T-helper 17 cell (primary cell): Measurements from ENCODE around the gene OR6F1. TPM values are rescaled to one million over a fixed set of nuclear protein-coding genes. Genes with fewer than 3 reads are reported as not detected.
"Not testable (repeated sequence)": the region's sequence is repeated elsewhere in the genome, so short reads cannot be mapped to it uniquely, and the experiment has no call there.

Experiments
- ATAC-seq: fragments of 150-1000 bp; cut with Tn5 transposase; 2 replicates; pipeline ENCODE4 v1.10.0; 2021; ENCODE audit warnings: mild to moderate bottlenecking, moderate library complexity
- DNase-seq, 3 donors: peaks; one replicate each; pipeline versions ENCODE4 v3.0.0 to v3.0.0-alpha.2; 2020 to 2021
- H3K9me3 ChIP-seq: one replicate; pipeline ENCODE4 v1.7.0; 2013; ENCODE audit warnings: low read length, mild to moderate bottlenecking; ENCODE audit not compliant: control insufficient read depth, poor library complexity, severe bottlenecking
- H3K27ac Mint-ChIP-seq: one replicate; pipeline ENCODE4 v1.8.0; 2022; ENCODE audit warnings: mild to moderate bottlenecking, moderate library complexity, mixed read lengths
- H3K27me3 Mint-ChIP-seq: one replicate; pipeline ENCODE4 v1.8.0; 2022; ENCODE audit warnings: mixed read lengths
- H3K36me3 Mint-ChIP-seq: one replicate; pipeline ENCODE4 v1.8.0; 2022; ENCODE audit warnings: low read depth, mixed read lengths
- H3K4me1 Mint-ChIP-seq: one replicate; pipeline ENCODE4 v1.8.0; 2022; ENCODE audit warnings: mild to moderate bottlenecking, mixed read lengths
- H3K4me3 Mint-ChIP-seq: one replicate; pipeline ENCODE4 v1.8.0; 2022; ENCODE audit warnings: mild to moderate bottlenecking, moderate library complexity, mixed read lengths
- total RNA-seq, 4 donors: library from RNA in 2 of 4; stranded (reverse) in 2 of 4; gene quantifications; one replicate each; pipeline ENCODE4 v1.2.3 and lab custom pipeline; 2022 to 2026

Gene OR6F1
- not detected for total RNA-seq
- total RNA-seq (lab: John Stamatoyannopoulos, UW) = 0 reads per million in 2 donors

- no peak within 1 kb of the TSS for H3K27ac Mint-ChIP-seq
- ATAC-seq = no peak
- no peak within 1 kb of the TSS for H3K4me3 Mint-ChIP-seq
- no peaks in the 10 kb centered on the region for H3K36me3 Mint-ChIP-seq
- no peaks in the 10 kb centered on the region for H3K9me3 ChIP-seq
- H3K4me1 Mint-ChIP-seq = no peaks in the 10 kb centered on the region
- no peak for DNase-seq
- peaks cover 5% of the 10 kb centered on the region for H3K27me3 Mint-ChIP-seq
Observed at GRCh38 chr1:247716546-247716945, at the start of gene OR6F1. Gene OR6F1 (minus strand): TSS chr1:247716646. CDS start chr1:247712755, 3,891 bp downstream.

GRCh38 chr1:247760456-247760855, 44.0 kb upstream of the OR6F1 start, which contains the start of gene OR1C1:
Gene OR1C1 (minus strand): TSS chr1:247760556. CDS start chr1:247758406, 2,150 bp downstream.
- ATAC-seq = no peak
- Mint-ChIP-seq H3K27me3 (no peaks in the 10 kb centered on the region), H3K27ac (no peak within 1 kb of the TSS), H3K4me3 (no peak within 1 kb of the TSS), H3K4me1 (no peaks in the 10 kb centered on the region), H3K36me3 (no peaks in the 10 kb centered on the region)
- DNase-seq = no peak
- no peaks in the 10 kb centered on the region for H3K9me3 ChIP-seq

GRCh38 chr1:247754311-247754710, 37.9 kb upstream of the OR6F1 start:
- not testable (repeated sequence) for H3K27me3 Mint-ChIP-seq, H3K36me3 Mint-ChIP-seq, H3K4me3 Mint-ChIP-seq, H3K4me1 Mint-ChIP-seq, H3K27ac Mint-ChIP-seq, DNase-seq, H3K9me3 ChIP-seq, ATAC-seq

DNA sequence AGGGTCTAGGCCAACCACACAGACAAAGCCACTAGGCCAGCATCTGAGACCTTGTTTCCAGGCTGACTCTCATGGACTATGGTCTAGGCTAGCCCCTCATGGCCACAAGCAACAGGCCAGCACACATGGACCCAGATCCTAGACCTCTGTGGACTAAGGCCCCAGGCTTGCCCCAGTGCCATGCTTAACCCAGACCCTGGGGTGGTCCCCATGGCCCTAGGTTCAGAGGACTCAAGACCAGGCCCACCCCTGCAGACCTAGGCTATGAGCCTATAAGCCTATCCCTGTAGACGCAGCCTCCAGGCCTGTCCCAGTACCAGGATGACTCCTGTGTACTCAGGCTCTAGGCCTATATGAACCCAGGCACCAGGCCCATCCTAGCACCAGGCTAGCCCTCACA, 33.4 kb upstream of the OR6F1 start:
- no peak for DNase-seq

GRCh38 chr1:247748041-247748440, 31.6 kb upstream of the OR6F1 start, which contains the start of gene OR14A2:
Gene OR14A2 (minus strand): TSS chr1:247748141.
- H3K27ac Mint-ChIP-seq = no peak within 1 kb of the TSS
- ATAC-seq = no peak
- H3K9me3 ChIP-seq = peaks cover 2% of the 10 kb centered on the region
- no peak within 1 kb of the TSS for H3K4me3 Mint-ChIP-seq
- no peaks in the 10 kb centered on the region for H3K4me1 Mint-ChIP-seq
- no peak for DNase-seq
- H3K36me3 Mint-ChIP-seq = no peaks in the 10 kb centered on the region
- H3K27me3 Mint-ChIP-seq = no peaks in the 10 kb centered on the region

More for the DNA sequence above, 33.4 kb upstream of the OR6F1 start:
- Mint-ChIP-seq H3K4me1 (no peaks in the 10 kb centered on the region), H3K36me3 (no peaks in the 10 kb centered on the region), H3K27me3 (no peaks in the 10 kb centered on the region), H3K4me3 (no peak overlapping the region), H3K27ac (no peak overlapping the region)
- peaks cover 2% of the 10 kb centered on the region for H3K9me3 ChIP-seq
- no peak for ATAC-seq

- Mint-ChIP-seq H3K27ac (no peak overlapping the region), H3K4me1 (no peaks in the 10 kb centered on the region), H3K36me3 (no peaks in the 10 kb centered on the region), H3K27me3 (no peaks in the 10 kb centered on the region), H3K4me3 (no peak overlapping the region)
- no peak for ATAC-seq
- peaks cover 2% of the 10 kb centered on the region for H3K9me3 ChIP-seq
- DNase-seq = no peak
Observed at GRCh38 chr1:247747616-247748015, 31.2 kb upstream of the OR6F1 start.

DNA sequence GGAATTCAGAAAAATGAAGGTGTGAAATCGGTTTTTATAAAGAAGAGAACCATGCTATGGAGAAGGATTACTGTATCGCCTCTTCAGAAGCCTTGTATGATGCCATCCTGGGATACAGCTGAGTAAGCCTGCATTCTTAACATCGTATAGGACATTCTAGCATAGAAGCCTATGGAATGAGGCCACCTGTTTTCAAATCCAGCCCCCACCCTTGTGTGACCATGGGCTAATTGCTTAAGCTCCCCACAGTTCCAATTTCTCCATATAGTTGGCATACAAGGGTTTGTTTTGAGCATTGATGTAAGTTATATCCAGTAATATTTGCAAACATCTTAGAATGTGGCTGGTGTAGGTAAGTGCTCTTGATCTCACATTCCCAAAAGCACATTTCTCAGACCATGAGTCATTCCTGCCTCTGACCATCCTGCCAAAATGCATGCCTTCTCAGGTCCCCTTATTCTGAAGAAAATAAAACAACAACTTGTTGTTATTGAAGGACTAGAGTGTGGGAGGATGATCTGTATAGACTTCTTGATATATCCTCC, 30.0 kb upstream of the OR6F1 start:
- H3K9me3 ChIP-seq = peaks cover 2% of the 10 kb centered on the region
- Mint-ChIP-seq H3K4me3 (no peak overlapping the region), H3K4me1 (no peaks in the 10 kb centered on the region), H3K27me3 (no peaks in the 10 kb centered on the region), H3K27ac (no peak overlapping the region), H3K36me3 (no peaks in the 10 kb centered on the region)
- ATAC-seq = no peak
- DNase-seq = no peak

GRCh38 chr1:247742215-247742760, 25.8 kb upstream of the OR6F1 start:
- H3K4me3 Mint-ChIP-seq, DNase-seq, ATAC-seq, H3K36me3 Mint-ChIP-seq, H3K4me1 Mint-ChIP-seq, H3K27me3 Mint-ChIP-seq, H3K27ac Mint-ChIP-seq, H3K9me3 ChIP-seq: not testable (repeated sequence)

GRCh38 chr1:247741756-247742155, 25.3 kb upstream of the OR6F1 start:
- Mint-ChIP-seq H3K4me3 (no peak overlapping the region), H3K27ac (no peak overlapping the region), H3K27me3 (no peaks in the 10 kb centered on the region), H3K4me1 (no peaks in the 10 kb centered on the region), H3K36me3 (no peaks in the 10 kb centered on the region)
- ATAC-seq = no peak
- H3K9me3 ChIP-seq = no peaks in the 10 kb centered on the region
- no peak for DNase-seq

- ATAC-seq = no peak
- no peak for DNase-seq
- H3K4me3 Mint-ChIP-seq = no peak overlapping the region
- H3K36me3 Mint-ChIP-seq = no peaks in the 10 kb centered on the region
- no peaks in the 10 kb centered on the region for H3K9me3 ChIP-seq
- no peaks in the 10 kb centered on the region for H3K4me1 Mint-ChIP-seq
- no peaks in the 10 kb centered on the region for H3K27me3 Mint-ChIP-seq
- no peak overlapping the region for H3K27ac Mint-ChIP-seq
Observed at GRCh38 chr1:247740721-247741120, 24.3 kb upstream of the OR6F1 start.

DNA sequence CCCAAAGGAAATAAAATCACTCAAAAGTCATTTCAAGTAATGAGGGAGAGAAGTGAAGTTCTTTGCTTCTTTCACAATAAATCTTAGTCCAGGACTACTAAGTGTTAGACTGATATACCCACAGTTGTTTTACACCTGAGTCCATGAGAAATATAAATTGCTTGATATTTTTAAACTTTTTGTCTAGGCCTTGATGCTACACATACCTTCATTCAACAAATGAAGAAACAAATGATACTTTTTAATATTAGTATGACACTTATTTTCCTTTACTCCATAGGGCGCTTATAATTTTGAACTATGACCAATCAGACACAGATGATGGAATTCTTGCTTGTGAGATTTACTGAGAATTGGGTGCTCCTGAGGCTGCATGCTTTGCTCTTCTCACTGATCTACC, 21.9 kb upstream of the OR6F1 start, which contains the start of gene OR14K1:
Gene OR14K1 (plus strand): TSS at position 301 of the 400 bp plus-strand sequence. CDS start 0 bp downstream, at position 301.
- no peaks in the 10 kb centered on the region for H3K4me1 Mint-ChIP-seq
- H3K9me3 ChIP-seq = no peaks in the 10 kb centered on the region
- no peak within 1 kb of the TSS for H3K27ac Mint-ChIP-seq
- H3K4me3 Mint-ChIP-seq = no peak within 1 kb of the TSS
- H3K27me3 Mint-ChIP-seq = no peaks in the 10 kb centered on the region
- ATAC-seq = no peak
- no peaks in the 10 kb centered on the region for H3K36me3 Mint-ChIP-seq
- DNase-seq = no peak

DNA sequence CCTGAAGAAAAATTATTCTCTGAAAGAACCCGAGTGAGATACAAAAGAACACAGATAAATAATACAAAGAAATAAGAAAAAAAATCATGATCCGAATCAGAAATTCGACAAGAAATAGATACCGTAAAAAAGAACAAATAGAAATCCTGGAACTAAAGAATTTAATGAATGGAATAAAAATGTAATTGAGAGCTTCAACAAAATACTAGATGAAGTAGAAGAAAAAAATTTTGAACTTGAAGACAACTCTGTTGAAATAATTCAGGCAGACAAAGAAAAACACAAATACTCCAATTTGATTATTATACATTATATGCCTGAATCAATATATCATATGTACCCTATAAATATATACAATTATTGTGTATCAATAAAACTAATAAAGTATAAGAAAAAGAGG, 4.8 kb upstream of the OR6F1 start:
- Mint-ChIP-seq H3K4me1 (no peaks in the 10 kb centered on the region), H3K27me3 (no peaks in the 10 kb centered on the region), H3K36me3 (no peaks in the 10 kb centered on the region), H3K27ac (no peak overlapping the region), H3K4me3 (no peak overlapping the region)
- ATAC-seq (no peak), DNase-seq (no peak)
- no peaks in the 10 kb centered on the region for H3K9me3 ChIP-seq

GRCh38 chr1:247713753-247714152, 2.7 kb downstream of the OR6F1 start:
- ATAC-seq = no peak
- no peak for DNase-seq

GRCh38 chr1:247710681-247711080, 5.8 kb downstream of the OR6F1 start:
- not testable (repeated sequence) for H3K27me3 Mint-ChIP-seq, H3K27ac Mint-ChIP-seq, H3K36me3 Mint-ChIP-seq, H3K9me3 ChIP-seq, ATAC-seq, H3K4me3 Mint-ChIP-seq, H3K4me1 Mint-ChIP-seq, DNase-seq

More at GRCh38 chr1:247713753-247714152, 2.7 kb downstream of the OR6F1 start:
- no peak overlapping the region for H3K27ac Mint-ChIP-seq
- no peaks in the 10 kb centered on the region for H3K36me3 Mint-ChIP-seq
- H3K4me3 Mint-ChIP-seq = no peak overlapping the region
- peaks cover 5% of the 10 kb centered on the region for H3K27me3 Mint-ChIP-seq
- no peaks in the 10 kb centered on the region for H3K4me1 Mint-ChIP-seq
- H3K9me3 ChIP-seq = no peaks in the 10 kb centered on the region
